ENCODE data around the gene RP2.

RP2 gene

DNA sequence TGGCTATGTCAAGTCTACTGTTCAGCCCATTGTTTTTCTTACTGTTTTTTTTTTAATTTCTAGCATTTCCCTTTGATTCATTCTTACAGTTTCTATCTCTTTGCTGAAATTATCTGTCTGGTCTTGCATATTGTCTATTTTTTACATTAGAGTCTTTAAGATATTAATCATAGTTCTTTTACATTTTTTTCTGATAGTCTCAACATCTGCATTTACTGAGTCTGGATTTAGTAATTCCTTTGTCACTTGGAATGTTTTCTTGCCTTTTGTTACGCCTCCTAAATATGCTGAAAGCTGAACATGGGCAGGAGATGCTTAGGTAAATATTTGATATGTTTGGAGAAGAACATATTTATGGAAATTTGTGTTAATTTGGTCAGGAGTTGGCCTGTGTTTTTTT lies 85.8 kb downstream of the RP2 start:
- no peak for DNase-seq

DNA sequence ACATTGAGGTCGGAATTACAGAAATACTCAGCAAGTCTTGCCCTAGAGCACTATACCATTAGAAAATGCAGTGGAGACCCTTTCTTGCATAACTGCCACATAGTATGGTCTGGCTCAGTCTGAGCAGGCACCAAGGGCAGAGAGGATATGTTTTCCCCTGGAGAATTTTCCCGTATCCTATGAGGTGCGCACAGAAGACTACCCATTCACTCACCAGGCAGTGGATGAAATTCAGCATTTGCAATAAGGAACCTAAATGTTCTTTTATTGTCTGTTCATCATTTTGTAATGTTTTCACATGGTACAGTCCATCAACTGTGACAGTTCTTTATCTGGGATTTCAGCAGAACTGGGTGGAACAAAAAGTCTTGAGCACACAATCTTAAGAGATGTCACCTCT lies 90.9 kb downstream of the RP2 start:
- DNase-seq, result no peak

DNA sequence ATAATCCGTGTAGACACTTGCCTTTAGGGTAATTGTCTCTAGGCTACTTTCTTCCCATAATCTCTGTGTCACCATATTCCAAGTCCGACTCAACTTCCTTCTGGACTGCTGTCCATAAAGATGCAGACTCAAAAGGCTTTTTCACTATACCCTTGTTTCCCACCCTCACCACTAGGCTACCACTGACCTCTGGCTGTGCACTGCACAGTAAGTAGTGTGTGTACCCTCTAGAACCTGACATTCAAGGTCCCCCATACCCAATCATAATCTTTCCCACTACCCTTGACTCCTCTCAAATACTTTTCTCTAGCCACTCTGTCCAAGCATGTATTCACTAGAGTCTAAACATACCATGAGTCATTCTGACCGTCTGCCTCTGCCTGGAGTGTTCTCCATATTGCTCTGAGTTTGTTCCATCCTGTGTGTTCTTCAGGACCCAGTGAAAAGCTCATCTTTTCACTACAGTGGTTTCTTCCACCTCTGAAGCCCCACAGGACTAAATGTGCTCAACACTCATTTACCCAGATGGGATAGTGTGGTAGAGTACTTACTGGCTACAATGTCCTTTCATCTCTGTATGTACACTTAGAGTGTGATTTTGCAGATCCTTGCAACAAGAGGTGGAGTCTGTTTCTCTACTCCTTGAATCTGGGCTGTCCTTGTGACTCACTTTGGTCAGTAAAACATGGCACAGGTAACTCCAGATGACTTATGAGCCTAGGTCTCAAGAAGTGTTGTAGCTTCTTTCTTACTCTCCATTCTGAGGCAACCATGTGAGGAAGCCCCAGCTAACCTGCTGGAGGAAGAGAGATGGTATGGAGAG lies 92.8 kb downstream of the RP2 start:
- DNase-seq, result no peak

All from eye (tissue), 1 donor.